OCI-LY3 (cell line): ENCODE measurements around the gene DPYD.

Source experiments
- CTCF ChIP-seq: fragments of 200-600, 300-600 bp; sonication (generic); IDR thresholded peaks from 2 replicates; pipeline ENCODE4 v1.5.1; 2014; ENCODE audit warnings: antibody characterized with exemption, low read length, low read depth
- EZH2phosphoT487 ChIP-seq: fragments of 200-600 bp; shearing (Covaris generic); IDR thresholded peaks from 2 replicates; pipeline ENCODE4 v1.6.1; 2018; ENCODE audit warnings: antibody characterized with exemption, mixed run types, low read depth

DNA sequence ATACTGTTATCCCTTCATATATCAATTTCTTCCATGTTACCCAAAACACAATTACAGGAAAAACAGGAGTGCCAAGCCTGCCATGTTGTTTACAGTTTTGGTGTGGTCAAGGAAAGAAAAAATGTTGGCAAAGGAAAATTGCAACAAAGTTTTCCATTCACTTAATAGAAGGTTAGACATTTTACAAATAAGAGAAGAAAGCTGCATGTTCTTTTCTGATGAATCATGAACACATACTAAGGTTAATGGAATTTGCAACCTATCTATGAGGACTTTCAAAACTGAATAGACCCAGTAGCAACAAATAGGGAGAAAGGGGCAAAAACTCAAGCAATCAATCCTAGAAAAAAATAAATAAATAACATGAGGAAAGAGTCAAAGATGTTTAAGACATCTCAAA lies 556.7 kb downstream of the DPYD start:
- no peak for TF ChIP-seq CTCF
- TF ChIP-seq EZH2phosphoT487 = no peak
